RWPE1 (cell line): ENCODE data around the gene PANX2.
"Not testable (repeated sequence)": the region's sequence is repeated elsewhere in the genome, so short reads cannot be mapped to it uniquely, and the experiment has no call there.

Source experiments
- CTCF ChIA-PET: fragments of 350-600 bp; sonication (Branson Sonifier 250); formaldehyde crosslinking; extraction: SDS; loops from one replicate; lab custom pipeline; 2021; lab: Yijun Ruan, JAX
- POLR2A ChIA-PET: fragments of 400-600 bp; formaldehyde crosslinking; extraction: SDS; loops from one replicate; lab custom pipeline; 2020; ENCODE audit warnings: antibody characterized with exemption; ENCODE audit not compliant: low non-redundant PET; lab: Yijun Ruan, JAX
- DNase-seq: peaks from one replicate; pipeline ENCODE4 v3.0.0; 2012; ENCODE audit warnings: low spot score
- H3K27ac ChIP-seq: fragments of 450-650 bp; 2 replicates; pipeline ENCODE4 v1.5.1; 2017
- CTCF ChIP-seq: fragments of 450-650 bp; conservative IDR thresholded peaks from 2 replicates; pipeline ENCODE4 v1.5.1; 2017; ENCODE audit warnings: low read depth, mild to moderate bottlenecking

Gene PANX2

GRCh38 chr22:50161508-50162390 is 8.8 kb upstream of the PANX2 start:
- no peak overlapping the region for H3K27ac ChIP-seq
- no peak for TF ChIP-seq CTCF
- DNase-seq = no peak
- ChIA-PET CTCF (no interaction called here), POLR2A (no interaction called here)

GRCh38 chr22:50162391-50162956 is 8.1 kb upstream of the PANX2 start:
- no peak for TF ChIP-seq CTCF
- H3K27ac ChIP-seq = no peak overlapping the region
- DNase-seq = no peak
- ChIA-PET POLR2A (no interaction called here), CTCF (no interaction called here)

GRCh38 chr22:50165436-50166123 is 5.0 kb upstream of the PANX2 start:
- ChIA-PET POLR2A (no interaction called here), CTCF (no interaction called here)
- no peak overlapping the region for H3K27ac ChIP-seq
- DNase-seq = no peak
- TF ChIP-seq CTCF = no peak

- TF ChIP-seq CTCF = no peak
- DNase-seq = no peak
- ChIA-PET CTCF (no interaction called here), POLR2A (no interaction called here)
- no peak overlapping the region for H3K27ac ChIP-seq
Observed at GRCh38 chr22:50167689-50168489, 2.6 kb upstream of the PANX2 start.

GRCh38 chr22:50168490-50169180 is 1.9 kb upstream of the PANX2 start:
- H3K27ac ChIP-seq, CTCF ChIA-PET, POLR2A ChIA-PET, DNase-seq: not testable (repeated sequence)

- ChIA-PET CTCF (no interaction called here), POLR2A (no interaction called here)
- H3K27ac ChIP-seq = no peak overlapping the region
- no peak for DNase-seq
- no peak for TF ChIP-seq CTCF
Observed at GRCh38 chr22:50169181-50169759, 1.3 kb upstream of the PANX2 start.
